SK-N-SH (cell line): ENCODE data around the gene GRM7. TPM values are rescaled to one million over a fixed set of nuclear protein-coding genes. Genes with fewer than 3 reads are reported as not detected.

Source experiments
- CTCF ChIA-PET: fragments of 300-600, 350-600 bp; formaldehyde crosslinking; extraction: SDS; loops from one replicate; lab custom pipeline; 2021; lab: Yijun Ruan, JAX
- POLR2A ChIA-PET: fragments of 350-600 bp; sonication (Branson Sonifier 250); formaldehyde crosslinking; extraction: SDS; loops from one replicate; lab custom pipeline; 2020; ENCODE audit warnings: antibody characterized with exemption, inconsistent platforms; lab: Yijun Ruan, JAX
- DNase-seq: peaks from one replicate; pipeline ENCODE4 v3.0.0; 2012
- H2AFZ ChIP-seq: fragments of 200-600 bp; sonication (generic); 2 replicates; pipeline ENCODE4 v1.8.1; 2016; ENCODE audit warnings: antibody characterized with exemption, mild to moderate bottlenecking, low read depth
- H3F3A ChIP-seq: fragments of 200-600 bp; sonication (generic); replicated peaks from 2 replicates; pipeline ENCODE3; 2016; ENCODE audit warnings: antibody characterized with exemption, mild to moderate bottlenecking; ENCODE audit not compliant: insufficient read depth
- H3K27ac ChIP-seq, 2 experiments: fragments of 200-500 bp in 1 of 2; fragments of 200-600 bp in 1 of 2; sonication (Bioruptor generic) in 1 of 2; sonication (generic), shearing (Covaris generic) in 1 of 2; 2 replicates each; pipeline versions ENCODE4 v1.5.1 to v1.6.1; 2014 to 2016; ENCODE audit warnings: low read depth in 2 of 2, inconsistent platforms in 1 of 2, low read length in 1 of 2, mild to moderate bottlenecking in 1 of 2, mixed read lengths in 1 of 2
- H3K27me3 ChIP-seq: fragments of 200-600 bp; sonication (generic), shearing (Covaris generic); 2 replicates; pipeline ENCODE4 v1.6.1; 2016; ENCODE audit warnings: mixed run types; ENCODE audit not compliant: insufficient read depth
- H3K36me3 ChIP-seq, 2 experiments: fragments of 200-500 bp in 1 of 2; fragments of 200-600 bp in 1 of 2; sonication (Bioruptor generic) in 1 of 2; sonication (generic) in 1 of 2; replicated peaks in 1 of 2; 2 replicates each; pipeline versions ENCODE3 to v1.5.1; 2014 to 2016; ENCODE audit warnings: low read length in 1 of 2, mild to moderate bottlenecking in 1 of 2; ENCODE audit not compliant: insufficient read depth in 2 of 2, control insufficient read depth in 1 of 2
- H3K4me1 ChIP-seq, 2 experiments: fragments of 200-500 bp in 1 of 2; fragments of 200-600 bp in 1 of 2; sonication (Bioruptor generic) in 1 of 2; sonication (generic), shearing (Covaris generic) in 1 of 2; 2 replicates each; pipeline versions ENCODE4 v1.5.1 to v1.6.1; 2014 to 2016; ENCODE audit warnings: low read depth in 1 of 2, low read length in 1 of 2, mixed run types in 1 of 2; ENCODE audit not compliant: insufficient read depth in 2 of 2, control insufficient read depth in 1 of 2
- H3K4me2 ChIP-seq: fragments of 200-600 bp; sonication (generic), shearing (Covaris generic); 2 replicates; pipeline ENCODE4 v1.6.1; 2017; ENCODE audit warnings: mixed run types
- H3K4me3 ChIP-seq, 2 experiments: fragments of 200-500 bp in 1 of 2; fragments of 200-600 bp in 1 of 2; sonication (Bioruptor generic) in 1 of 2; sonication (generic), shearing (Covaris generic) in 1 of 2; 2 replicates each; pipeline versions ENCODE4 v1.5.1 to v1.8.1; 2014 to 2016; ENCODE audit warnings: low read depth in 2 of 2, inconsistent platforms in 1 of 2, low read length in 1 of 2, mild to moderate bottlenecking in 1 of 2, mixed read lengths in 1 of 2, moderate library complexity in 1 of 2
- H3K79me2 ChIP-seq: fragments of 200-600 bp; sonication (generic); 2 replicates; pipeline ENCODE4 v1.8.1; 2017; ENCODE audit warnings: mild to moderate bottlenecking; ENCODE audit not compliant: insufficient read depth
- H3K9ac ChIP-seq: fragments of 200-600 bp; sonication (generic); 2 replicates; pipeline ENCODE4 v1.6.1; 2017; ENCODE audit warnings: mixed run types
- H3K9me2 ChIP-seq: fragments of 200-600 bp; sonication (generic); 2 replicates; pipeline ENCODE4 v1.6.1; 2017; ENCODE audit warnings: mixed run types
- H3K9me3 ChIP-seq: fragments of 200-600 bp; sonication (generic); 2 replicates; pipeline ENCODE4 v1.6.1; 2017; ENCODE audit warnings: mixed run types, mild to moderate bottlenecking, moderate library complexity
- H4K20me1 ChIP-seq: fragments of 200-600 bp; sonication (generic); 2 replicates; pipeline ENCODE4 v1.6.1; 2017; ENCODE audit warnings: mild to moderate bottlenecking, mixed run types; ENCODE audit not compliant: insufficient read depth
- EP300 ChIP-seq, 2 experiments: IDR thresholded peaks; 2 replicates each; pipeline versions ENCODE4 v1.4.0 to v1.6.1; 2012; ENCODE audit warnings: borderline replicate concordance in 1 of 2, low read depth in 1 of 2, low read length in 1 of 2
- FOSL2 ChIP-seq: IDR thresholded peaks from 2 replicates; pipeline ENCODE4 v1.4.0; 2012; ENCODE audit warnings: low read depth, mild to moderate bottlenecking, moderate library complexity, borderline replicate concordance
- FOXJ3 ChIP-seq: sonication (generic); formaldehyde crosslinking; IDR thresholded peaks from 2 replicates; pipeline ENCODE4 v1.5.1; 2020; ENCODE audit warnings: mild to moderate bottlenecking, missing genetic modification reagents
- GATA2 ChIP-seq: sonication (generic); formaldehyde crosslinking; IDR thresholded peaks from 2 replicates; pipeline ENCODE4 v1.5.0; 2020; ENCODE audit warnings: mild to moderate bottlenecking, missing genetic modification reagents
- IRF3 ChIP-seq: fragments of 150-350 bp; IDR thresholded peaks from 2 replicates; pipeline ENCODE4 v1.6.1; 2016; ENCODE audit warnings: mild to moderate bottlenecking, low read depth, low read length
- JUND ChIP-seq: IDR thresholded peaks from 2 replicates; pipeline ENCODE4 v1.4.0; 2012
- MAX ChIP-seq: IDR thresholded peaks from 2 replicates; pipeline ENCODE4 v1.4.0; 2012; ENCODE audit warnings: low read depth
- MXI1 ChIP-seq: IDR thresholded peaks from 2 replicates; pipeline ENCODE4 v1.6.1; 2012; ENCODE audit warnings: mild to moderate bottlenecking, low read depth, low read length, improper control_type of control experiment
- NFIC ChIP-seq: IDR thresholded peaks from 2 replicates; pipeline ENCODE4 v1.4.0; 2012; ENCODE audit warnings: borderline replicate concordance
- NRF1 ChIP-seq: IDR thresholded peaks from 2 replicates; pipeline ENCODE4 v1.6.1; 2012; ENCODE audit warnings: low read depth, mild to moderate bottlenecking, low read length
- PBX3 ChIP-seq: IDR thresholded peaks from 2 replicates; pipeline ENCODE4; 2012
- POLR2AphosphoS5 ChIP-seq: IDR thresholded peaks from 2 replicates; pipeline ENCODE4 v1.6.1; 2012; ENCODE audit warnings: low read depth, low read length
- RAD21 ChIP-seq: IDR thresholded peaks from 2 replicates; pipeline ENCODE4 v1.6.1; 2012; ENCODE audit warnings: mild to moderate bottlenecking, low read length
- RFX5 ChIP-seq: IDR thresholded peaks from 2 replicates; pipeline ENCODE4 v1.6.1; 2012; ENCODE audit warnings: mild to moderate bottlenecking, improper control_type of control experiment, low read length
- USF1 ChIP-seq: IDR thresholded peaks from 2 replicates; pipeline ENCODE4 v1.4.0; 2012; ENCODE audit warnings: low read depth, borderline replicate concordance
- USF2 ChIP-seq: fragments of 150-350 bp; IDR thresholded peaks from 2 replicates; pipeline ENCODE4 v1.6.1; 2017; ENCODE audit warnings: antibody characterized with exemption, low read length, low read depth, borderline replicate concordance
- ZBTB33 ChIP-seq: IDR thresholded peaks from 2 replicates; pipeline ENCODE4 v1.4.0; 2012; ENCODE audit warnings: low read depth, borderline replicate concordance
- WGBS: methylation state at CpG from one replicate; pipeline ENCODE4 v1.1.6; 2017; ENCODE audit warnings: low lambda C conversion rate; 5-methylcytosine and 5-hydroxymethylcytosine counted together
- polyA plus RNA-seq, 3 experiments: library from polyadenylated mRNA; depleted of rRNA; stranded (reverse); fragments of >200 nt; gene quantifications; 2 replicates each; pipeline ENCODE4 v1.2.3, GENCODE V29; 2012

GRM7 gene
- polyA plus RNA-seq, 1 of the 3 experiments (the other 2 are of a cell fraction), result 0.03 TPM

GRCh38 chr3:7683426-7683825, 822.5 kb downstream of the GRM7 start:
- WGBS, result 28% methylated on average over 1 of the region's 1 CpG
- Histone ChIP-seq H3K9ac (no peak overlapping the region), H3K36me3 (no peaks in the 10 kb centered on the region), H3K79me2 (no peaks in the 10 kb centered on the region), H3K9me3 (no peaks in the 10 kb centered on the region), H2AFZ (no peak overlapping the region), H3F3A (no peaks in the 10 kb centered on the region), H3K4me3 (no peak overlapping the region), H3K9me2 (no peaks in the 10 kb centered on the region), H3K27me3 (no peaks in the 10 kb centered on the region), H3K4me1 (no peaks in the 10 kb centered on the region), H3K4me2 (no peak overlapping the region), H3K27ac (no peak overlapping the region), H4K20me1 (no peaks in the 10 kb centered on the region)
- TF ChIP-seq JUND (no peak), POLR2AphosphoS5 (no peak), USF1 (no peak), ZBTB33 (no peak), NFIC (no peak), FOSL2 (no peak), NRF1 (no peak), RAD21 (no peak)
- POLR2A ChIA-PET, result no interaction called here
- no peak for DNase-seq
- CTCF ChIA-PET, result interaction anchor here (1.0 kb wide), 1 partner anchor 13 kb away, joined by 3 read pairs; no protein-coding TSS in a partner anchor

GRCh38 chr3:7684182-7684715, 823.3 kb downstream of the GRM7 start:
- Histone ChIP-seq H3K36me3 (no peaks in the 10 kb centered on the region), H3K4me2 (no peak overlapping the region), H3K79me2 (no peaks in the 10 kb centered on the region), H3K4me3 (no peak overlapping the region), H3K4me1 (no peaks in the 10 kb centered on the region), H3K9me2 (no peaks in the 10 kb centered on the region), H3K27ac (no peak overlapping the region), H3K27me3 (no peaks in the 10 kb centered on the region), H3K9me3 (no peaks in the 10 kb centered on the region), H3F3A (no peaks in the 10 kb centered on the region), H4K20me1 (no peaks in the 10 kb centered on the region), H2AFZ (no peak overlapping the region), H3K9ac (no peak overlapping the region)
- CTCF ChIA-PET, result interaction anchor here (1.0 kb wide), 1 partner anchor 12 kb away, joined by 3 read pairs; no protein-coding TSS in a partner anchor
- WGBS, result 6% methylated on average over 1 of the region's 1 CpG
- DNase-seq, result no peak
- POLR2A ChIA-PET, result no interaction called here
- TF ChIP-seq MAX (no peak), IRF3 (no peak), ZBTB33 (no peak), USF2 (no peak), EP300 (IDR thresholded peaks at IDR 0.05; ENCODE audit: borderline replicate concordance in 1 of 2, low read depth in 1 of 2, low read length in 1 of 2) (no peak), JUND (no peak), PBX3 (no peak), NFIC (no peak), FOSL2 (no peak), POLR2AphosphoS5 (no peak), FOXJ3 (CRISPR knock-in tag) (no peak), MXI1 (no peak), RFX5 (no peak), GATA2 (CRISPR knock-in tag) (no peak)
- TF ChIP-seq, all 33 proteins: peak for 0
